Stimulated activated CD4-positive, alpha-beta T cell treated with anti-CD3 and anti-CD28 coated beads, Interleukin-12 subunit alpha, Interleukin-12 subunit beta, amount 100 ng/mL, for 24 hours (primary cell): ENCODE results near the gene TTC39C.
A peak's percentile ranks its signal among the peaks of the same experiment; 100 is the strongest.
"Not testable (repeated sequence)": the region's sequence is repeated elsewhere in the genome, so short reads cannot be mapped to it uniquely, and the experiment has no call there.

Experiments
- DNase-seq, 2 experiments: peaks; one replicate each; pipeline ENCODE4 v3.0.0-alpha.2; 2020; ENCODE audit warnings: low read depth in 2 of 2

Gene TTC39C

DNA sequence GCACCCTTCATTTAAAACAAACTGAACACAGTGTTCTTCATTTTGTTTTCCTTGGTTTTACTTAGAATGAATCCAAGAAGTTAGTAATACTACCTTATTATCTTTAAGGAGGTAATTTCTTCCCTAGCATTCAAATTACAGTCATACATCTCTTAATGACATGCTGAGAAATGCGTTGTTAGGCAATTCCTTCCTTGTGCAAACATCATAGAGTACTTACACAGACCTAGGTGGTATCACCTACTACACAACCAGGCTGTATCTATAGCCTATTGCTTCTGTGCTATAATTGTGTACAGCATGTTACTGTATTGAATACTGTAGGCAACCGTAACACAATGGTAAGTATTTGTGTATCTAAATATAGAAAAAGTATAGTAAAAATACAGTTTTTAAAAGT is 115.9 kb downstream of the TTC39C start:
- no peak for DNase-seq

DNA sequence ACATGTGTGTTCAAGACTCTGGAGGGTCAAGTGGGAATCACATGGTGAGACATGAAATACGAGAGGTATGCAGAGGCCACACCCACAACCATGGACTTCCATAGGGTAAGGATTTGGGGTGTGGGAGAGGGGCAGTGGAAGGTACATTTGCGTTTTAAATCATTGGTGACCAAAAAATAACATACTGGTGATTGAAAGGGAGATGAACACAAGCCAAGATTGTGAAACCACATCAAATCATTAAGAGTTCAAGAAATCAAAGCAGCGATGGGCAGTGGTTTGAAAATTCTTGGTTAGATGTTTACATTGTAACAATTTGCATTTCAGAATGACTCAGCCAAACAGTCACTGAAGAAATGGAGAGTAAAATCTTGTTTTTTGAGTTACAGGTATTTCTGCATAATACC is 122.4 kb downstream of the TTC39C start:
- DNase-seq, result no peak

GRCh38 chr18:24138409-24138788 is 123.8 kb downstream of the TTC39C start:
- DNase-seq, result no peak

DNA sequence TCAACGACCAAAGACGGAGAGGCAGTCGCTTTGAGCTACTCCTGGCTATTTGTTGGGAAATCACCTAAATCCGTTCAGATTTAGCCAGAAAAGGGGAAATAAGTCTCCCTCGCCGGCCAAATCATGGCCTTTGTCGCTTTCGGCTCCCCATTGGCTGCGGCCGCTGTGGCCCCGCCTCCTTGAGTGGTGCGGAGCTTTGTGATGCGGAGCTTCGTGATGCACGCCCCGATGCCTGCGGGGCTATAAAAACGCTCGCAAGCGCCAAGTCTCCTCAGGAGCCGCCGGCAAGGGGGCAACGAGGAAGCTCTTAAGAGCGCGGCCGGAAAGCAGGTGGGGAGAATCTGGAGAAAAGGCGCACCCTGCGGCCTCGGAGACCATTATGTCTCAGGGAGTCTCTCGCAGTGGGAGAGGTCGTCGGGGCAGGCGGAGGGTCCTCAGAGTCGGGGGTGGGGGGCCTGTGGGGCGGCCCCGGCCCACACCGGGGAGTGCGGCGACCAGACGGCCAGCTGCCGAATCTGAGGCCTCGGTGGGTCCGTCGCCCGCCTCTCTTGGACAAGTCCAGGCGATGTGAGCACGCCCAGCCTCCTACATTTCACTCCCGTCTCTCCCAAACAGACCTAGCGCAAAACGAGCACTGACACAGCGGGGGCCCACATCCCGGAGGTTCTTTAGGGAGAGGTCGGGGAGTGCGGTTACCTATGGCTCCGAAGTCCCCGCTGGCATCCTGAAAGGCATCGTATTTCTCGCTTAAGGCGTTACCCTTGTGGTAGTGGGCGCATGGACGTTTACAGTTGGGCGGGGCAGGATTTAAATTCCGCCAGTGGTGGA is 124.4 kb downstream of the TTC39C start, which contains the start of gene CABYR:
Gene CABYR (plus strand): TSS at position 274 of the 828 bp plus-strand sequence. CDS start 4,053 bp downstream, outside the sequence.
- DNase-seq, result peak; percentile 52 to 69

- DNase-seq, result no peak
Observed at GRCh38 chr18:24140697-24141096, 126.1 kb downstream of the TTC39C start.

- no peak for DNase-seq
Observed at GRCh38 chr18:24142376-24142775, 127.8 kb downstream of the TTC39C start.

DNA sequence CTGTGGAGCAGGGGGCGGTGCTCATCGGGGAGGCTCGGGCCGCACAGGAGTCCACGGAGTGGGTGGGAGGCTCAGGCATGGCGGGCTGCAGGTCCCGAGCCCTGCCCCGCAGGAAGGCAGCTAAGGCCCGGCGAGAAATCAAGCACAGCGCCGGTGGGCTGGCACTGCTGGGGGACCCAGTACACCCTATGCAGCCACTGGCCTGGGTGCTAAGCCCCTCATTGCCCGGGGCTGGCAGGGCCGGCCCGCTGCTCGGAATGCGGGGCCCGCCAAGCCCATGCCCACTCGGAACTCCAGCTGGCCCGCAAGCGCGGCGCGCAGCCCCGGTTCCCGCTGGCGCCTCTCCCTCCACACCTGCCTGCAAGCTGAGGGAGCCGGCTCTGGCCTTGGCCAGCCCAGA is 135.0 kb downstream of the TTC39C start:
- not testable (repeated sequence) for DNase-seq

- DNase-seq, result no peak
Observed at GRCh38 chr18:24153397-24153796, 138.8 kb downstream of the TTC39C start.

- no peak for DNase-seq
Observed at GRCh38 chr18:24157855-24158254, 143.3 kb downstream of the TTC39C start.

DNA sequence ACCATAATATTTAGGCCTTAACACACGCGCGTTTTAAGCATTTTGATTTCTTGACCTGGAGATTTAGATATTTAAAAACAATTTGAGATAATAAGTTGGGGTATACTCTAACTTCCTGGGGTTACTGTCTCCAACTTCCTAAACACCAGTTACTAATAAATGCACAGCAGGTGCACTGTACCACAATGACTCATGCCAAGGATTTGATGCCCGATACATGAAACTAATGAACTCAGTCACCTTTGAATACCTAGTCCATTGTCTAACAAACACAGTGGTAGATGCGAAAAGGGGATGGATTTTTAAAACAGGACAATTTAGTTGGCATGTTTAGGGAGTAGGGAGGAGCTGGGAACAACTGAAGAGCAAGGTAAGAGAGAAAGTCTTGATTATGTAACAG is 145.5 kb downstream of the TTC39C start:
- DNase-seq, result no peak

GRCh38 chr18:24161304-24161703 is 146.8 kb downstream of the TTC39C start:
- DNase-seq, result no peak

- no peak for DNase-seq
Observed at GRCh38 chr18:24168496-24168895, 153.9 kb downstream of the TTC39C start.

DNA sequence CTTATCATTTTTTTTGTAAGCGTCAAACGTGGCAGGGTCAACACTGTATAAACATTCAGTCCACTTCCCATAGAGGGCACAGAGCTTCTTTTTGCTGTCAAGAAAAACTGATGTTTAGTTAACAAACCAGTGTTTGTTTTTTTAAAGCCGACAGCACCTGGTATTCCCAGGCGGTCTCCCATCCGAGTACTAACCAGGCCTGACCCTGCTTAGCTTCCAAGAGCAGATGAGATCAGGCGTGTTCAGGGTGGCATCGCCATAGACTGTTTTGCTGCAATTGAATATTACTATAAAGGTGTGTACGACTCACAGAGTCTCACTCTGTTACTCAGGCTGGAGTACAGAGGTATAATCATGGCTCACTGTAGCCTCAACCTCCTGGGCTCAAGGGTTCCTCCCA is 155.8 kb downstream of the TTC39C start:
- DNase-seq, result no peak

GRCh38 chr18:24173997-24174396 is 159.4 kb downstream of the TTC39C start:
- no peak for DNase-seq

GRCh38 chr18:24176727-24177416 is 162.3 kb downstream of the TTC39C start:
- peak; percentile 5 to 45 for DNase-seq

DNA sequence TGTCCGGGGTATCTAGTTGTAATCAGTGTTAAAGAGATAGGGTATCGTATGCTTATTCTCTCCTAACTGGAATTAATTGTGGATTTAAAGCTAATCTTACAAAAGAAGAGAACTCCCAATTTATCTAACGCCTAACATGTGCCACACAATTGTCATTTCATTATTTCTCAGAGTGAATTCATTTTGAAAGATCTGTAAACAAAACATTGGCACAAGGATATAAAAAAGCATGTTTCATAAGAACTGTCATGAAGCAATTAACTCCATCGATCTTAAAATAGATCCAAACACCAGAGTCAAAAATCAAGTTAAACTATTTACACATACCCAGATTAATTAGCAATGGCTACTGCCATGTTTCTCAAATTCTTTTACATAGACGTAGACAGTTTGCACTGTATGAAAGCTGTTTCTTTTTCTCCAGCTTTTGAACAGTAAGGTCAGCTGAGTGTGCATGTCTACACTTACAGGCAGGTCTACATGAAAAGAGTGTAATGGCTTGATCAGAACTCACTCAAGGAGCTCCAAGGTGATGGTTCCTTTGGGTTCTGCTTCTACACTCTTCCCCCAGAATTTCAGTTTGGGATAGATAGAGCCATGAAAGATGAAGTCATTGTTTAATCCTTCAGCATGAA is 163.1 kb downstream of the TTC39C start:
- no peak for DNase-seq

- no peak for DNase-seq
Observed at GRCh38 chr18:24180048-24180447, 165.5 kb downstream of the TTC39C start.

GRCh38 chr18:24181806-24182205 is 167.3 kb downstream of the TTC39C start:
- no peak for DNase-seq
